Nephron progenitor cell (in vitro differentiated cells): ENCODE results near the gene DCLRE1C.

Experiments
- DNase-seq: peaks from one replicate; pipeline ENCODE4 v3.0.0; 2021
- H3K27ac Mint-ChIP-seq: 2 replicates; pipeline ENCODE4 v1.8.0; 2021; ENCODE audit warnings: mild to moderate bottlenecking, moderate library complexity, mixed read lengths
- H3K27me3 Mint-ChIP-seq: 2 replicates; pipeline ENCODE4 v1.8.0; 2021; ENCODE audit warnings: mild to moderate bottlenecking, low read depth, mixed read lengths; ENCODE audit not compliant: poor library complexity
- H3K36me3 Mint-ChIP-seq: 2 replicates; pipeline ENCODE4 v1.8.0; 2021; ENCODE audit warnings: low read depth, mixed read lengths
- H3K4me1 Mint-ChIP-seq: 2 replicates; pipeline ENCODE4 v1.8.0; 2021; ENCODE audit warnings: mixed read lengths
- H3K4me3 Mint-ChIP-seq: 2 replicates; pipeline ENCODE4 v1.8.0; 2021; ENCODE audit warnings: mild to moderate bottlenecking, moderate library complexity, mixed read lengths
- H3K9me3 Mint-ChIP-seq: 2 replicates; pipeline ENCODE4 v1.8.0; 2021; ENCODE audit warnings: mild to moderate bottlenecking, moderate library complexity, mixed read lengths
- CTCF ChIP-seq: fragments of 200-600 bp; sonication (generic); IDR thresholded peaks from 2 replicates; pipeline ENCODE4 v1.5.0; 2021; ENCODE audit warnings: antibody characterized with exemption

The DCLRE1C gene

DNA sequence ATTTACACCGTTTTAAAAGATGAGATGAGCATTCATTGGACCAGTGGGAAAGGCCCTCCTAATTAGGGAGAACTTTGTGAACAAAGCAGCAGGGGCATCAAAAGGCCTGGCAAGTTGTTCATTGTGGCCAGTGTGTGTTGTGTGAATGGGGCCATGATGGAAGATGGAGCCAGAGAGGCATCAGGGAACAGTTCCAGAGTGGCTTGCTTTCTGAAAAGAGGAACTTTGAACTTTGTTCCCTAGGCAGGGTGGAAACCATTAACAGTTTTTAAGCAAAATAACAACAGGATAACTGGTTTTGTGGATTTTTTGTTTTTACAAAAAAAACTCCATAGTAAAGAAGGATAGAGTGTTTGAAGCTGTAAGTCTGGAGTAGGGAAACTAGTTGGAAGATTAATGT is 62.7 kb downstream of the DCLRE1C start:
- Mint-ChIP-seq H3K36me3 (peaks cover 39% of the 10 kb centered on the region), H3K27me3 (no peaks in the 10 kb centered on the region), H3K4me3 (no peak overlapping the region), H3K27ac (peak overlapping the region; percentile 10), H3K4me1 (no peaks in the 10 kb centered on the region), H3K9me3 (peaks cover 3% of the 10 kb centered on the region)
- DNase-seq = no peak
- TF ChIP-seq CTCF = no peak

- no peak overlapping the region for H3K27ac Mint-ChIP-seq
- no peaks in the 10 kb centered on the region for H3K4me1 Mint-ChIP-seq
- H3K36me3 Mint-ChIP-seq = peaks cover 36% of the 10 kb centered on the region
- no peak overlapping the region for H3K4me3 Mint-ChIP-seq
- H3K27me3 Mint-ChIP-seq = no peaks in the 10 kb centered on the region
- TF ChIP-seq CTCF = no peak
- no peak for DNase-seq
- peaks cover 3% of the 10 kb centered on the region for H3K9me3 Mint-ChIP-seq
Measured at GRCh38 chr10:14889318-14889717, 64.6 kb downstream of the DCLRE1C start.

GRCh38 chr10:14884082-14884481 is 69.8 kb downstream of the DCLRE1C start:
- Mint-ChIP-seq H3K27ac (no peak overlapping the region), H3K9me3 (peaks cover 3% of the 10 kb centered on the region), H3K27me3 (no peaks in the 10 kb centered on the region), H3K4me3 (no peak overlapping the region), H3K4me1 (peaks cover 34% of the 10 kb centered on the region), H3K36me3 (peaks cover 19% of the 10 kb centered on the region)
- TF ChIP-seq CTCF = no peak
- no peak for DNase-seq

GRCh38 chr10:14880229-14880628 is 73.7 kb downstream of the DCLRE1C start:
- no peak for TF ChIP-seq CTCF
- DNase-seq = no peak
- Mint-ChIP-seq H3K4me1 (peaks cover 61% of the 10 kb centered on the region), H3K9me3 (peaks cover 3% of the 10 kb centered on the region), H3K36me3 (peaks cover 18% of the 10 kb centered on the region), H3K27ac (peak overlapping the region; percentile 99), H3K4me3 (peak overlapping the region; percentile 97), H3K27me3 (no peaks in the 10 kb centered on the region)

GRCh38 chr10:14879928-14880193 is 74.0 kb downstream of the DCLRE1C start:
- Mint-ChIP-seq H3K4me3 (peak overlapping the region; percentile 97), H3K9me3 (peaks cover 3% of the 10 kb centered on the region), H3K27me3 (no peaks in the 10 kb centered on the region), H3K27ac (peak overlapping the region; percentile 99), H3K4me1 (peaks cover 63% of the 10 kb centered on the region), H3K36me3 (peaks cover 18% of the 10 kb centered on the region)
- no peak for TF ChIP-seq CTCF
- DNase-seq = no peak

- Mint-ChIP-seq H3K4me3 (peak overlapping the region; percentile 97), H3K9me3 (peaks cover 3% of the 10 kb centered on the region), H3K27me3 (no peaks in the 10 kb centered on the region), H3K4me1 (peaks cover 63% of the 10 kb centered on the region), H3K36me3 (peaks cover 18% of the 10 kb centered on the region), H3K27ac (peak overlapping the region; percentile 99)
- DNase-seq = no peak
- no peak for TF ChIP-seq CTCF
Measured at GRCh38 chr10:14879124-14879927, 74.6 kb downstream of the DCLRE1C start.
